ENCODE data around the gene USP21. TPM values are rescaled to one million over a fixed set of nuclear protein-coding genes. Genes with fewer than 3 reads are reported as not detected.

Gene USP21
- total RNA-seq, 1 donor from 2014 or later, result 19.5 TPM

DNA sequence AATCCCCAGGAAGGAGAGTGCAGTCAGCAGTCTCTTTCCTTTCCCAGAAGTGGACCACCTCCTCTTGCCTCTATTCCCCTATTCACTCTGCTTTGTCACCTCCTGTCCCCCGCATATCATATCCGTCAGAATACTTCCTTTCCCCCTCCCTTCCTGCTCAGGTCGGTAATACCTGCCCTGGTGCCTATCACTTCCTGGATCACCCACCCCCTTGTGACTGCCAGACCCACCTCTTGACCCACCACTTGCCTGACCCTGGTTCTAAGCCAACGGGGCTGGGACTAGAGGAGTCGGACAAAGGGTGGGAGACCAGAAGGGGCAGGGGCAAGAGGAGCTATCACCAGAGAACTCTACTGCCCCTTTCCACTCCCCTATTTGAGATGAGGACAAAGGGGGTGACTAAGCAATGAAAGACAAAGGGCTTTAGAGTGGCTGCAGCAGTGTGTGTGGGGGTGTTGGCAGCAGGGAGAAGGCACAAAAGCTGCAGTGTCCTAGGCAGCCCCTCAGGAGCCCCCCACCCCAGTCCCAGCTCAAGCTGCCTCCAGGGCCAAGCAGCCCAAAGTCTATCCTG, 41.2 kb downstream of the USP21 start:
- ATAC-seq (no peak), DNase-seq (ENCODE audit: missing footprints) (no peak)
- intact Hi-C loops (cut with DNase I), result no loop called here

DNA sequence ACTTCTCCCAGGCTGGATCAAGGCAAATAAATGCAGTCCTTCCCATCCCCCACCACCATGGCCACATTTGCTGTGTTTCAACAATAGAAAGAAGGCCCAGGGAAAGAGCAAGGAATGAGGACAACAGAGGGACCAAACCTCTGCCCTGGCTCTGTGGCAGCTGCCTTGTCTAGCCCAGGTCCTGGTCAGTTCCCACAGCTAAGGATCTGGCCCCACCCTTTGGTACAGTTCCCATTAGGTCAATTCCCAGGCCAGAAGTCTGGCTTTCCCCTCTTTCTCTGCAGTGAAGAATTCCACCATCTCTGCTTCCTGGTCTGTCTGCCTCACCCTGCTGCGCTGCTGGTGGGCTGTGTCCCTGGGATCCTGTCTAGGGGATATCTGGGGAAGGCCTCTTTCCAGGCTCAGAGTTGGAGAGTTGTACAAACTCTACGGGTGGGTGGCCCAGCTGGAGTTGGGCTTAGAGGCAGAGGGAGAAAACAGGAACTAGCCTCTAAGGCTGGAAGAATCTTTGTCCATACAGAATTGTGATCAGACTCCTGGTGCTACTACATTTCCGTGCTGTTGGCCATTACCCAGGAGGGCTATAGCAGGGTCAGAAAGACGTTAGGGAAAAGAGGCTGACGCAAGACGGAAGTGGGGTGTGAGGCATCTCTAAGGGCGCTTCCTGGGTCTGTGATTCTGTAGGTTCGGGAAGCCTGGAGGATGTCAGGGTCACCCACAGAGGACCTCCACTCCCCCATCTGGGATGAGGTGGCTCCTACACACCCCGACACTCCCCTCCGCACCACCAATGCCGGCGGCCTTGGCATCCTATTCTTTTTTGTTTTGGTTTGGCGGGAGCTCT, 41.9 kb downstream of the USP21 start:
- ATAC-seq, result peak; percentile 42
- DNase-seq (ENCODE audit: missing footprints), result peak; percentile 76
- intact Hi-C loops (cut with DNase I), result no loop called here

DNA sequence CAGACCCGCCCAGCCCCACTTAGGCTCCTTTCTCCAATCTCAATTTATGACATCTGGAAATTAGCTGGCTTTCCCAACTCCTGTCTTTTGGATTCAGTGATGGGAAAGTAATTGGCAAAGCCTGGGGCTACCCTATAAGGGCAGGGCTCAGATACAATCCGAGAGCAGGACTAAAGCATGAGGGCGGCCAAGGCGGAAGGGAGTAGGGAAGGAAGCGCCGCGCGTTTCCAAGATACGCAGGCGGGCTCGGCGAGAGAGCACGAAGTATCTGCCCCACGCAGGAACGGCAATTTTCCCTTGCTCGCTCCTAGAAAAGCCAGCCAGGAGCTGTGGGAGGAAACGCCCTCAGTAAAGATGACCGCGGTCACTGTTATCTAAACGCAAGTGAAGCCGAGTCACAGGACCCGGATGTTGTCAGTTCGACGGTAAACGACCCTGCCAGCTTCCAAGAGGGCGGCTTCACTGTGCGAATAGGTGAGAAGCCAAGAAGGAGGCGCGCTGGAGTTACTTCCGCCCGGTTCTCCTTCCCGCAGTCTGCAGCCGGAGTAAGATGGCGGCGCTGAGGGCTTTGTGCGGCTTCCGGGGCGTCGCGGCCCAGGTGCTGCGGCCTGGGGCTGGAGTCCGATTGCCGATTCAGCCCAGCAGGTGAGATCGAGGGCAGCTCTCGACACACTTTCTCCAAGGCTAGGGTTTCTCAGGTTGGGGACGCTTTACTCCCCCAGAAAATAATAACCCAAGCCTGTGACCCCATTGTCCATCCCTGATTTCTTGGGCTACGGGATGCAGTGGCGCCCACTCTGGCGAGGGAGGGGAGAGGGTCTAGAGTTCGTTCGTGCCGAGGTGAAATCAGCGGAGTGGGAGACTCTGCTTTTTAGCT, 42.8 kb downstream of the USP21 start, which contains the start of gene NDUFS2:
Gene NDUFS2, plus strand, starts transcription at position 532 of the 877 bp plus-strand sequence. Its CDS starts 19 bp downstream, at position 551.
- intact Hi-C loops (cut with DNase I), result no loop called here
- ATAC-seq, result peak; percentile 81
- DNase-seq (ENCODE audit: missing footprints), result peak; percentile 98

GRCh38 chr1:161206411-161207140, 47.3 kb downstream of the USP21 start:
- DNase-seq (ENCODE audit: missing footprints) (no peak), ATAC-seq (peak; percentile 47)
- intact Hi-C loops (cut with DNase I), result loop anchor here (5.0 kb wide), 1 partner anchor 176 kb away; no protein-coding TSS in a partner anchor

DNA sequence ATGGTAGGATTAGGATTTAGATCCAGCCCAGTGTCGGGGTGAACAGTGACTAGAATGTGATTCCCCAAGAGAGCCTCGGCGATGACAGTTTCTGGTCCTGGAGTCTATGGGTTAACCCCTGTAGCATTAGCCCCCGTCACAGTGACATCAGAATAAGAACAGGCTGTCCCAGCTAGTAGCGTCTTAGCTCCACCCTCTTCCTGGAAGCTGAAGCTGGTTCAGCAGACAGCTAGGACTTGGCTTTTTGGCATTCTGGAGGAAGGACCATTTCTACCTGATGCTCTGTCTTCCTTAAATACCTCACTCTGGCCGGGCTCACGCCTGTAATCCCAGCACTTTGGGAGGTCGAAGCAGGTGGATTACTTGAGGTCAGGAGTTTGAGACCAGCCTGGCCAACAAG, 47.9 kb downstream of the USP21 start:
- peak; percentile 82 for DNase-seq (ENCODE audit: missing footprints)
- intact Hi-C loops (cut with DNase I), result loop anchor here (5.0 kb wide), 1 partner anchor 175 kb away; no protein-coding TSS in a partner anchor
- peak; percentile 84 for ATAC-seq

- ATAC-seq, result peak; percentile 44
- peak; percentile 87 for DNase-seq (ENCODE audit: missing footprints)
- intact Hi-C loops (cut with DNase I), result loop anchor here (2.0 to 5.0 kb wide), 2 partner anchors 15 to 172 kb away; no protein-coding TSS in a partner anchor
Measured at GRCh38 chr1:161209790-161210409, 50.6 kb downstream of the USP21 start.

- ATAC-seq, result no peak
- intact Hi-C loops (cut with DNase I), result no loop called here
- no peak for DNase-seq (ENCODE audit: missing footprints)
Measured at GRCh38 chr1:161214369-161214768, 55.1 kb downstream of the USP21 start.

GRCh38 chr1:161215076-161215475, 55.8 kb downstream of the USP21 start, which contains the start of gene FCER1G:
FCER1G (plus strand) TSS chr1:161215295; CDS start chr1:161215322, 27 bp downstream.
- ATAC-seq, result peak; percentile 66
- intact Hi-C loops (cut with DNase I), result no loop called here

More at GRCh38 chr1:161215076-161215475, 55.8 kb downstream of the USP21 start, which contains the start of gene FCER1G:
- DNase-seq (ENCODE audit: missing footprints), result peak; percentile 91

Other genes starting within 250 kb of the USP21 start
- not detected for gene ITLN2, start 204.7 kb upstream of the USP21 start, total RNA-seq
- 9.8 TPM for gene F11R, start 138.3 kb upstream of the USP21 start, total RNA-seq
- gene TSTD1, start 120.5 kb upstream of the USP21 start, total RNA-seq, result 10.5 TPM
- 33.7 TPM for gene USF1, start 113.5 kb upstream of the USP21 start, total RNA-seq
- 3.7 TPM for gene ARHGAP30, start 89.6 kb upstream of the USP21 start, total RNA-seq
- not detected for gene NECTIN4, start 69.9 kb upstream of the USP21 start, total RNA-seq
- gene KLHDC9, start 61.1 kb upstream of the USP21 start, total RNA-seq, result 6.5 TPM
- gene PFDN2, start 41.5 kb upstream of the USP21 start, total RNA-seq, result 62.8 TPM
- 36.5 TPM for gene NIT1, start 41.4 kb upstream of the USP21 start, total RNA-seq
- 29.2 TPM for gene DEDD, start 26.8 kb upstream of the USP21 start, total RNA-seq
- 82.8 TPM for gene UFC1, start 5.5 kb upstream of the USP21 start, total RNA-seq
- gene PPOX, start 6.9 kb downstream of the USP21 start, total RNA-seq, result 13.5 TPM
- gene B4GALT3, start 18.0 kb downstream of the USP21 start, total RNA-seq, result 20.9 TPM
- gene ADAMTS4, start 39.6 kb downstream of the USP21 start, total RNA-seq, result 13.0 TPM
- 334 TPM for gene NDUFS2, start 42.9 kb downstream of the USP21 start, total RNA-seq
- 38.3 TPM for gene FCER1G, start 55.8 kb downstream of the USP21 start, total RNA-seq
- not detected for gene APOA2, start 64.1 kb downstream of the USP21 start, total RNA-seq
- gene TOMM40L, start 66.6 kb downstream of the USP21 start, total RNA-seq, result 39.1 TPM
- gene NR1I3, start 78.7 kb downstream of the USP21 start, total RNA-seq, result not detected
- gene PCP4L1, start 99.2 kb downstream of the USP21 start, total RNA-seq, result 0.60 TPM
- gene MPZ, start 150.5 kb downstream of the USP21 start, total RNA-seq, result 4.4 TPM
- gene SDHC, start 154.9 kb downstream of the USP21 start, total RNA-seq, result 407 TPM
- not detected for gene CFAP126, start 208.4 kb downstream of the USP21 start, total RNA-seq